Brain pericyte (primary cell): ENCODE results near the gene STX7.
A peak's percentile ranks its signal among the peaks of the same experiment; 100 is the strongest.

Experiments
- DNase-seq: peaks from one replicate; pipeline ENCODE4 v3.0.0-alpha.2; 2012; ENCODE audit warnings: low read depth, low spot score

The STX7 gene

DNA sequence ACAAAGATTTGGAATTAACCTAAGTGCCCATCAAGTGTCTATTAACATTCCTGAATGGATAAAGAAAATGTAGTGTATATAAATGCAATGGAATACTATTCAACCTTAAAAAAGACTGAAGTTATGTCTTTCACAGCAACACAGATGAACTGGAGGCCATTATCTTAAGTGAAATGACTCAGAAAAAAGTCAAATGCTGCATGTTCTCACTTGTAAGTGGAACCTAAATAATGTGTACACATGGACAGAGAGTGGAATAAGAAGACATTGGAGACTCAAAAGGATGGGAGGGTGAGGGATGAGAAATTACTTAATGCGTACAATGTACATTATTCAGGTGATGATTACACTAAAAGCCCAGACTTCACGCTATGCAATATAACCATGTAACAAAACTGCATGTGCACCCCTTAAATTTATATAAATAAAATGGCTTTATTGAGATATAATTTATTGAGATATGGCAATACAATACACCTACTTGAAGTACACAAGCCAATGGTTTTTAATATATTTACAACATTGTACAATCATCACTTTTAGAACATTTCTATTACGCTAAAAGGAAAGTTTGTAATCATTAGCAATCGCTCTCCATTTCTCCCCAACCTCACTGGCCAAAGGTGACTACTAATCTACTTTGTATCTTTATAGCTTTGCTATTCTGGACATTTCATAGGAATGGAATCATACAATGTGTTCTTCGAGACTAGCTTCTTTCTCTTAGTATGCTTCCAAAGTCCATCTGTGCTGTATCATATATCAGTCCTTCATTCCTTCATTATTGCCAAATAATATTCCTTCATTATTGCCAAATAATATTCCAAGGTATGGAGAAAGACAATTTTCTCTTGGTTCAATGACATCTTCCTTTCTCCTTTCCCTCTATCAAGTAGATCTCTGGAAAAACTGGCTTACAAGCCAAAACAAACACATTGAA is 5.8 kb downstream of the STX7 start:
- DNase-seq: no peak

DNA sequence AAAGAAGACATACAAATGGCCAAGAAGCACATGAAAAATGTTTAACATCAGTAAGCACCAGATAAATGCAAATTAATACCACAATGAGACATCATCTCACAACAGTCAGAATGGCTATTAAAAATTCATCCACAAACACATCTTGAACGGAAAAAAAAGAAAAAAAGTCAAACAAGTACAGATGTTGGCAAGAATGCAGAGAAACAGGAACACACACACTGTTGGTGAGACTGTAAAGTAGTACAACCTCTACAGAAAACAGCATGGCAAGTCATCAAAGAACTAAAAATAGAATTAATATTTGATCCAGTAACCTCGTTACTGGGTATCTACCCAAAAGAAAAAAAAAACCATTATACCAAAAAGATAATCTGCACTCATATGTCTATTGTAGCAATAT is 6.5 kb downstream of the STX7 start:
- no peak for DNase-seq

DNA sequence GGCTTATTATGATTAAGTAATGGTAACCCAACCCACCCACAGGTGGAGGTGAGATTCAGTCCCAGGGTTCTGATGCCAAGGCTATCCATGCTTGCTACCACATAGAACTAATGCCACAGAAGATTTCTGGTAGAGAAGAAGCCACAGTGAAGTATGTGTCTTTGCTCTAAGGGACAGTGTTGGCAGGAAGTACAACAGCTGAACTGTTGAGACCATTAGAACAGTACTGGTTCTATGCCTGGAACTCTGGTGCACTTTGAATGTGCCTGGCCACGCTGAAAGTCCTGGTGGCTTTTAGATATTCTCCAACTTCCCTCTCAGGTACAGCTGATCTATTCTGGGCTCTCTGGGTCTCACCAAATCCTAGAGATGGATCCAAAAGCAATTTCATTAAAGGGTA is 7.8 kb downstream of the STX7 start:
- DNase-seq: no peak

DNA sequence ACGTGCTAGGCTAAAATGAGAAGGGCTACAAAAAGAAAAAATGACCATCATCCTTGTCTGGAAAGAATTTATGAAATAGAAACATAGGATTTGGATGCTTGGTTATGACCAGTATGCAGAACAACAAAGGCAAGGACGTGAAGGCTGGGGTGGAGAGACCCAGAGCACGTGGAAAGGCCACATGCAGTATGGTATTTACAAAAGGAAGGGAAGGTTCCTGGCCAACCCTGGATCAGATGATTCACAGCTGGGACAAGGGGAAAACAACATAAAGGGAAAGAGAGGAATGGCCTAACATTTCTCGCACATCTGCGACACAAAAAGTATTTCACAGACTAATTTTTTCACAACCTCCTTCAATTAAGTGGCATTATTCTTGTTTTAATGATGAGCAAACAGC is 8.2 kb downstream of the STX7 start:
- no peak for DNase-seq

DNA sequence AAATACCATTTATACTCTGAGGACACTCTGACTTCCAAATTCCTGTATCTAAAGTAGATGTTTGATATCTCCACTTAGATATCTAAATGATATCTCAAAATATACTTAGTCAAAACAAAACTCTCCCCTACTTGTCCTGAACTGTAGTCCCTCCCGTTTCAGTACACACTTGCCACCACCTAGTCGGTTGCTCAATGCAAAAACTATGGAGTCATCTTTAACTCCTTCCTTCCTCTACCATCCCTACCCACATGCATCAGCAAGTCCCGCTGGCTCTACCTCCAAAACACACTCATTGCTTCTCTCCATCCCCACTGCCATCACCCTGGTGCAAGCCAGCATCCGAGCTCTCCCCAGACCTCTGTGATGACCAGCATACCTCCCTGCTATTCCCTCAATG is 13.2 kb downstream of the STX7 start:
- no peak for DNase-seq

DNA sequence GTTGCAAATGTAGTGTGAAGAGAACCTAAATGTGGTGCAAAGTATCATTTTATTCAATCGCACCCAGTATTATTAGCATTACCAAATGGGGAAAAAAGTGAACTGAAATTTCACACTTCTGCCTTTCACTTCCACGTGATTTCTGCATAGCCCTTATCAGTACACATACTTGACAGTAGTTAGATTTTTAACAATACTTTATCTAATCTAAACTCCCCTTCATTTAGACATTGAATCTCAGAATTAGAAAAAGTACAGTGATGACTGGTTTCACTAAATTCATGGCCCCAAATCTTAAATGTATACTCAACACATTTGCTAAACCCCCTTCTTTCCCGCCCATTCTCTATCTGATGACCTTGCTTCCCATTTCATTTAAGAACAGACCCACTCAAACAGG is 14.3 kb downstream of the STX7 start:
- DNase-seq: no peak

DNA sequence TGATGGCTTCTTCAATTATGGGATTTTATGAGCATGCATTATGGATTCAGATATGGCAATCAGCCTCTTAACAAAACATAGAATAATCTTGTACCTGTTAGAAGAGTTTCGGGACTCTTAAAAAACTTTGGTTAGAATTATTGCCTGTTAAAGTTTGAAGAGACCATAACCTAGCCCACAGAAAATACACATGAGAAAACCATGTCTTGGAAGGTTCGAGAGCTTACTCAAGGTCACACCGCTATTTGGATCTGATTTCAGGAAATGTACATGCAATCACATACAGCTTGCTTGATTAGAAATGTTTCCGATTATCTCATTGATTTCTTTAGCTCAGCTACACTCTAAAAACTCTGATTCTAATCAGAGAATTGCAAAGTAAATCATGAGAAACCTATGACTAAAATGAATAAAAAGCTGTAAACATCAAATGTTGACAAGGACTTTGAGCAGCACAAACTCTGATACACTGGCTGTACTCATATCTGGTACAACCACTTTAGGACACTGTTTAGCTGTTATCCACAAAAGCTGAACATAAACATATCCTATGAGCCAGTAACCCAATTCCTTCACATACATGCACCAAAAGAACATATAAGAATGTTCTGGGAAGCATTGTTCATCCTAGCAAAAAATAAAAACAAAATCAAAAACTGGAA is 16.3 kb downstream of the STX7 start:
- no peak for DNase-seq

DNA sequence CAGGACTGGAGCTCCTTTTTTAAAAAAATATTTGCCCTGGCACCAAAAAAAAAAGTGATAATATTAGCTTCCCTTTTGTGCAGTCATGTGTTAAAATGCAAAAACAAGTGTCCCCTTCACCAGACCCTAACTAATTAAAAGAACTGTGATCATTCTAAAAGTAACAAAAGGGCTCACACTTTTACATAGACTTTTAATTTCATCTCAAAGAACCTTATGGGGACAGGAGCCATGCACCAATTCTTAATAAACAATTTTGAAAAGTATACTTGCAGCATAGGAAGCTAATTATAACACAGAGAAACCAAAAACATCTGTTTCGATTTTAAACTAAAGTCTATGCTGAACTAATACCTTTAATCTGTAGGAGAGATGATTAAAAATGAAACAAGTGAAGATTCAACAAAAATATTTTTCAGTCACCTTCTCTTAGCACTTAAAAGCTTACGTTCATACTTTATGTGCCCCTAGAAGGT is 17.3 kb downstream of the STX7 start:
- DNase-seq: no peak

DNA sequence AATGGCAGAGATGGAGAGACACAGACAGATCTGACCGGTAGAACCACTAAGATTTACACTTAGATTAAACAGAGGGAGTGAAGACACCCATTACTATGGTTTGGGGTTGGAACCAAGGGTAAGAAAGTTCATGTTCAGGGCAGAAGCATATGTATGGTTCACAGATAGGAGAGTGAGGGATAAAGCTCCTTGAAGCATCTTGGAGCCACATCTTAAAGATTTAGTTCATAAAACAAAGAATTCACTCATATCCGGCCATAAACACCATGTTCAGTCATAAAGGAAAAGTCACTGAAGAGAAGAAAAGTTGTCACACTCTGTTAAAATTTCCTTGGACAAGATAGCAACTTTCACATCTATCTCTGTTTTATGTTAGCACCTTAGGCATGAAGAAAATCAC is 18.0 kb downstream of the STX7 start:
- DNase-seq: no peak

DNA sequence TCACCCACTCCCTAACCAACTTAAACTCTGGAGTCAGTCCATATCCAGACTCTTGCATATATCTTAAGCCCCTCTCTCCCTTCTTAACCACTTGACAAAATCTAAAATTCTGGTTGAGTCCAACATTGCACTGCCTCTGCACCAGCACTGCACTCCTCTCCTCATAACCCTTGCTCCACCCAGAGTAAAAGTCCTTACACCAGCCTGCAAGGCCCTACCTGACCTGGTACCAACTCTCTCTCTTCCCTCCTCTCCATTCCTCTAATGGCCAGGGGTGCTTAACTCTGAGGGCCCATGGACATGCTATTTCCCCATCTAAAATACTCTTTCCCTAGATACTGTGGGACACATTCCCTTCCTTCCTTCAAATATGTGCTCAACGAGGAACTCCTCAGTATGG is 21.0 kb downstream of the STX7 start:
- no peak for DNase-seq

DNA sequence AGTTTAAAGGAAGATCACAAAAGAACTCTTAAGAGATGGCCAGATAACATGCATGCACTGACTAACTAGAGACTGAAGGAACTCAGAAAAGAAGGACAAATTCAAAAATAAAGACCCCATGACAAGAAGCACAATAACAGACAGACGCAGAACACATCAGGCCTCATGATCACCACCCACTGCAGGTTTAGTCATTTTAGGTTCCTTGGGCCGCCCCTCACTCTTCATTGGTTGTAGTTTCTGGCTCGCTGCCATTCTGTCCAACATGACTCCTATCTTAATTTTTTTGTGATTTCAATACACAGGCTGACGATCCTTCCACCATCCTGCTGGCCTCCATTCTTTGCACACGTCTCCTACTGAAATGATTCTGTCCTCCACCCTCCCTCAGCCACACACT is 21.6 kb downstream of the STX7 start:
- DNase-seq: no peak

DNA sequence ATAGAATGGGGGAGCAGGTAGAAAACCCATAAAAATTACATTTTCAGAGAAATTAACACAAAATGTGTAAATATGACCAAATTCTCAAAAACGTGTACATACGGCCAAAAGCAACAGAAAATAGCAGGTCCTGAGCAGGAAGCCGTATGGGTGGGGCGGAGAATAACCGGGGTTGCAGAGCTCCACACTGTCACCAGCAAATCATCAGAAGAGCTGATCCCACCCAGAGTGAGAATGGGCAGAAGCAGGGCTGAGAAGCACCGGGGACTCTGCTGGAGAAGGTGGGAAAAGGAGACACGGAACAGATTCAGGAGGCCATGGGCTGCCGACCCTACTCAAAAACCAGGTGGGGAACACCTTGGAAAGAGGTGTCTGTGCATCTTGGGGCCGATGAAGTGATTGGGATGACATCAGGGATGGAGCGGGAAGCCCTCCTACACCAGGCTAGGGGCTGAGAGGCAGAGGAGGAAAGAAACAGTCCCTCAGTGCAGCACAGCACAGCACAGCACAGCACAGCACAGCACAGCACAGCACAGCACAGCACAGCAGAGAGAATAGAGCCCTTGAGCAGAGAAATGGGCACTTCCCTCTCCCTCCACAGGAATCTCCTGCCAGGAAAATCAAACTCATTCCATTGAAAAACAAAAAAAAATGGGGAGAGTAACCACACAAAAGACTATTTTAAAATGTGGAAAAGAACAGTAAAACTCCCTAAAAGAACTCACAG is 22.3 kb downstream of the STX7 start:
- no peak for DNase-seq

DNA sequence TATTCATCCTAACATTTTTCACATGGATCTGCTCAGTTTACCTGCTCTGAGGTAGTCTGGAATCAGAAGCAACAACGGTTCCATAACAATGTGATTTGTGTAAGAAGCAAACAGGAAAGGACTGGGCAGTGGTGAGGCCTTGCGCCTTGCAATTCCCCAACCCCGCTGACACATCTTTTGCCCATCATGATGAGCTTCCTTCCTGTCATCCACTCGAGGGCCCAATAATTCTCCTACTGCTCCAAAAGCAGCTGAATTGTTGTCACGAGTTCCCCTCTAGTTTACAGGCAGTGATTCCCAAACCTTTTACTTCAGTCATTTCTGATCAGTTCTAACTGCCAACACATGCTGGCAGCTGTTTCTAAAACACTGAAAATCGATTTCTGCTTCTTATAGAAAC is 22.9 kb downstream of the STX7 start:
- DNase-seq: no peak

DNA sequence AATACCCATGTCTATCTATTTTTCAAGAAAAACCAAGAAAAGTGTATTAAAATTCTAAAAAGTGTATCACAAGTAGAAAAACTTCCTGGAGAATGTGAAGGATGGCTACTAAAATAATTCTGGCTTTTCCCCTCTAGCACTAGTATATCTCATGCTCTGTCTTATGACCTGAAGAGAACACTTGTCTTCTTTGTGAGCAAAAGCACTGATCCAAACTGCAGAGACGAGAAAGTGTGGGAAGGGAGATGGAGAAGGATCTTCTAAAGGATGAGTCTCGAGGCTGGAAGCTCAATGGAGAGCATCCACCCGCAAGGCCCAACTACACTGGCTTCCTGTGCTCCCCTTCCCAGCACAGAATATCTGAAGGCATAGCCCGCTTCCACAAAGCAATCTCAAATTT is 23.5 kb downstream of the STX7 start:
- no peak for DNase-seq

DNA sequence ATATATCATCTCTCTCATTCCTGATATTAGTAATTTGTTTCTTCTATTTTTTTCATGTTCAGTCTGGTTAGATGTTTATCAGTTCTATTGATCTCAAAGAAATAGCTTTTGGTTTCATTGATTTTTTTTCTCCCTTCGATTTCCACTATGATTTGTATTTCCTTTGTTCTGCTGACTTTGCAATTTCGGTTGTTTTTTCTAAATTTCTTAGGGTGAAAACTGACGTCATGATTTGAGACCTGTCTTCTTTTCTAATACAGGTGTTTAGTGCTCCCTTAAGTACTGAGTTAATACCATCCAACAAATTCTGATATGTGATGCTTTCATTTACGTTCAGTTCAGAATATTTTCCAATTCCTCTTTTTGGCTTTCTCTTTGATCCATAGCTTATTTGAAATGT is 25.2 kb downstream of the STX7 start:
- no peak for DNase-seq

DNA sequence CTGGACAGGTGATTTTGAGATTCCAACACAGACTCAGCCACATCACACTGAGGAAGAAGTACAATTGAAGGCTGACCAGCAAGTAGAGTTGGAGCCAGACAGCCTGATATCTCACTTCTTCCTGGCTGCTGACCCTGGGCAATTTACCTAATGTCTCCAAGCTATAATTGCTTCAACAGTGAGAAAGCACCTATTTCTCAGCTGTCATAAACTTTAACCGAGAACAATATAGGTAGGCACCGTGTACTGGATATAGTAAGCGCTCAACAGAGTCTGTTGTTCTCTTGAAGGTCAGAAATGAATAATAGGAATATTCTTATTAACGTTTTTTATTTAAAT is 28.3 kb downstream of the STX7 start:
- no peak for DNase-seq

DNA sequence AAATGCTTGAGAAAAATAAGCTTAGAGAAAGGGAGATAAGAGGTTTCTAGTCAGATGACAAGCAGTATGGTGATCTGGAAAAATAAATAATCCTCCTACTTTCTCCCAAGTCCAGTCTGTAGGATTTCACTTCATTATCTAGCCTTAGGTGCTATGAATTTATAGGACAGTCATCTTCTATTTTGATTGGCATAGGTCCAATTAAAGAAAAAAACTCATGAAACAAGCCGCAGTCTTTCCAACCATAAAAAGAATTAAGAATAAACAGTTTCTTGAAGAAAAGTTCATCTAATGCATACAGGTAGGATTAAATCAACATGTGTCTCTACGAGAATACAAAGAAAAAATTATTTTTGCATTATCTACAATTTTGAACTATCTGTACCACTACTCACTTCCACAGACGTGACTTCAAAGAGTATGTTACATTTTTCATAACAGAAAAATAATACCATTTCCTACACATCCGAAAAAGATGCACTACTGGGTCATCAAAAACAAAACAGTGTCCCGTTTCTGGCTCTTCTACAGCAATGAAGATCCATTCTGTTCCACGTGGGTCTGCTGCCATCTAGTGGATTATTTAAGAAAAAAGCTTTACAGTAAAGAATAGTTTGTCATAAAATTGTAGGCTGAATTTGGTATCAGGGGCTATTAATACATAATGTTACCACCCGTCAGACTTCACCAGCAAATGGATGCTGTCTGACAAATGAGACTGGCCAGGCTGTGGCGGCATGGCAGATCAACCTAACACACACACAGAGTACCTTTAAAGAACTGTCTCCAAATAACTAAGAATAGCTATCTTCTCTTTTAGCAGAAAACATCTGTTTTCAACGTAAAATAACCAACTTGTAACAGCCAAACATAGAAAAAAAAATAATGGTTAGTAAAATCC is 28.9 kb downstream of the STX7 start:
- peak; percentile 18 for DNase-seq

DNA sequence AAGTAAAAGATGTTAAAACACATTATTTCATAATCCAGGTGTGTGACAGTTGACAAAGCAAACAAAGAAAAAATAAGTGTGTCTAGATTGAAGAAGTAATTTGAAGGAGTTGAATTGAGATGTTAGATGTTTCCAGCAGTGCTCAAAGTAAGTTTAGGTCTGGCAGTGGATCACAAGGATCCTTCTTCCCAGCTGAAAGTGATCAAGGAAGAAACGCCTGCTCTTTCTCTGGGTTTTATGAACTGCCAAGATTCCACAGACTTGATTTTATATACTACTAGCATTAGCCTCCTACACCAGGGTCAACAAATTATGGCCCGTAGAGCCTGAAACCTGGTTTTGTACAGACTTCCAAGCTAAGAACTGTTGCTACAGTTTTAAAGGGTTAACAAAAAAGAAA is 30.3 kb downstream of the STX7 start:
- no peak for DNase-seq

DNA sequence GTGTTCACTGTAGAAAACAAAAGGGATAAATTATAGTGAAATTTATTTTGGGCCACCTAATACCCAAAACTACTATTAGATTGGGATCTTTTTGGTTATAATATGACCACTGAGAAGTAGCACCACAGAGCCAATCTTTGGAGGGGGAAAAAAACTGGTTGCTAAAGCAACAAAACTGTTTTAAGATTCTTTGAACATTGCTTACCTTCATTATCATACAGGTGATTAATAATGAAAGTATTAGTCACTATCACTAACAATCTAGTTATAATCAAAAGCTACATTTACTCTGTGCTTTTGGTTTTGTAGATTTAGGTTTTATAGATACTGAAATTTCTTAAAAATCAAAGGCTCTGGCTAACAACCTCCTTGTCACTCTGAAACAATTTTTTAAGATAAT is 31.7 kb downstream of the STX7 start:
- DNase-seq: no peak

DNA sequence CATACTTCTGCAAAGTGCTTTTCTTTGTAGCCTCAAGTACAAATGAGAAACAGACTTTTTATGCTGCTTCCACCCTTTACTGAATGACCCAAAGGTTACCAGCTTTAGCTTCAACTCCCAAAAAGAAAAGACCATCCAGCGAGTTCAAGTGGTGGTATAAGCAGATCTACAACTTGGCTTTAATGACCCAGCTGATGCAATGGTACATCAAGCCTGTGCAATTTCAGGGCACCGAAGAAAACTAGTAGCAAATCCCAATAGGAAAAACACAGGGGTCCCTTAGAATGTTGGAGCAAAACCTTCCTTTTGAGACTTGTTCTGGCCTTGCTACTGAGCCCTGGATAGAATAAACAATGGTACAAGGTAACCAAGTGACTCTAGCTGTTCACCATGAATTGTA is 33.8 kb downstream of the STX7 start:
- DNase-seq: no peak

DNA sequence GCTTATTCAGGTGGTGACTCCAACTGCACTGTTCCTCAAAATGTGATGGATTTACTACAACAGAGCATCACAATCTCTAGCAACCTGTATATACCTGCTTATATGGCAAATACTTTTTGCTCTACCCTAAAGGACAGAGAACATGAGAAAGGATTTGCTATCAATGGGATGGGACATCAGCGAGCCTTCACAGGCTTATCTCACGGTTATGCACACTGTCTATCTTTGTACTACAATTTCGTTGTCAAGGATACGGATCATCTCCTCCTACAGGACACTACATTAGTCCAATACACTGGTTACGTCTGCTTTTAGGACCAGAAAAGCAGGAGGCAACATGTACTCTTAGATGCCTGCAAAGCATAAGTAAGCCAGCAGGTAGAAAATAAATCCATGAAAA is 34.2 kb downstream of the STX7 start:
- DNase-seq: no peak

DNA sequence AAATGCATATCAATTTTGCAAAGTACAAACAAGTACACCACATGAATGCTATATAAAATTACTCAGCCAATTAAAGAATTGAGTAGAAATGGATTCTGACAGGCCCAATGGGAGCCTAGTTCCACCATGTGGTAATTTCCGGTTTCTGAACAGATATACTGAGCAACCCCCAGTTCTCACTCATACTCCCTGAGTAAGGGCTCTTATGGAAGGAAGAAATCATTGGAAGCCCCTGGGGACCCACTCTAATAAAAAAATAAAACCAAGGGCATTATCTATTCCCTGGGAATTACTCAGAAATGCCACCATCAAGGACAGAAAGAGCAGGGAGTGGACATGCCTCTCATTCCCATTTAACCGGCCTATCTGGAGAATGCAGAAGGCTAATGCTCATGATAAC is 34.6 kb downstream of the STX7 start:
- no peak for DNase-seq
